HG02840 (cell line): Measurements from ENCODE around the gene SCUBE1.

Experiments used
- ATAC-seq: cut with Tn5 transposase; IDR thresholded peaks from one replicate; pipeline ENCODE4 v1.9.1; 2021; ENCODE audit warnings: mild to moderate bottlenecking, moderate library complexity, moderate number of reproducible peaks; ENCODE audit not compliant: unreplicated experiment, low FRiP score

SCUBE1 gene

DNA sequence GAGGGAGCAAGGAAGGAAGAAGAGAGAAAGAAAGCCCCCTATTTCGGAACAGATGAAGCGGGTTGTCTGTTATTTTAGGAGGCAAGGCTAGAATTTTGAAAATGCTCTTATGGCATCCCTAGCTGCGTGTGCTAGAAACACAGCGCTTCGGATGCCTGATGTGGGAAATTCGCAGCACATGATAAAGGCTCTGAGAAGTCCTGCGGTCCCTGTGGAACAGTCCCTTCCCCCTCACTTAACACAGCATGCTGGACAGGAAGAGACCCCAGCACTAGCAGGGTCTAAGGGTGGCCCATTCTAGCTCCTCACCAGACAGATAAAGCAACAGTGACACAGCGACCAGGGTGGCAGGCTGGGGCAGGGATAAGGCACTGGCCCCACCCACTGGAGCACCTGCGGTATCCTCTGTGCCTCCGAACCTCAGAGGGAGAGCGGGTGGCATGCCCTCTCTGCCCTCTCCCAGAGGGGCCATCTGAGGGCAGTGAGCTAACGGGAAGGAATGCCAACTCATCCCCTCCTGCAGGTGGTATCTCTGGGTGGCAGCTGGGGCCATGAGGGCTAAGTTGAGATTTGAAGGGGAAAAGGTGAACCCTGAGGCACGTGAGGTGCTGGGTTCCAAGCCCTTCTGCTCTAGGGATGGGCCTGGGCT is 75.7 kb downstream of the SCUBE1 start:
- ATAC-seq = no peak

DNA sequence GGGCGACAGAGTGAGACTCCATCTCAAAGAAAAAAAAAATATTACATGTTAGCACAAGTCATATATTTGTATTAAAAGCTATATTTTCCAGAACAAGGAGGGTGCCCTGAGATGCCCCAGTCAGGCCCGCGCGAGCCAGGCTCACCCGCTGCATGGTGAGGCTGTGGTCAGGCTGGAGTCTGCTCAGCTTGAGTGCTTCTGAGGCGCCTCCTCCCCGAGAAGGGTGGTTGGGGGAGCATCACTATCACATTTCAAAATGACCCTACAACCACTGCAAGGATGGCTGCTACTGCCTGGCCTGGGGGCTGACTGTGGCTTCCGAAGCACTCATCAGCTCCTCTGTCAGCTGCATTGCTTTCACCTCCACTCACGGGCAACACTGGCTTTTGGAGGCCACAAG is 77.1 kb downstream of the SCUBE1 start:
- no peak for ATAC-seq

DNA sequence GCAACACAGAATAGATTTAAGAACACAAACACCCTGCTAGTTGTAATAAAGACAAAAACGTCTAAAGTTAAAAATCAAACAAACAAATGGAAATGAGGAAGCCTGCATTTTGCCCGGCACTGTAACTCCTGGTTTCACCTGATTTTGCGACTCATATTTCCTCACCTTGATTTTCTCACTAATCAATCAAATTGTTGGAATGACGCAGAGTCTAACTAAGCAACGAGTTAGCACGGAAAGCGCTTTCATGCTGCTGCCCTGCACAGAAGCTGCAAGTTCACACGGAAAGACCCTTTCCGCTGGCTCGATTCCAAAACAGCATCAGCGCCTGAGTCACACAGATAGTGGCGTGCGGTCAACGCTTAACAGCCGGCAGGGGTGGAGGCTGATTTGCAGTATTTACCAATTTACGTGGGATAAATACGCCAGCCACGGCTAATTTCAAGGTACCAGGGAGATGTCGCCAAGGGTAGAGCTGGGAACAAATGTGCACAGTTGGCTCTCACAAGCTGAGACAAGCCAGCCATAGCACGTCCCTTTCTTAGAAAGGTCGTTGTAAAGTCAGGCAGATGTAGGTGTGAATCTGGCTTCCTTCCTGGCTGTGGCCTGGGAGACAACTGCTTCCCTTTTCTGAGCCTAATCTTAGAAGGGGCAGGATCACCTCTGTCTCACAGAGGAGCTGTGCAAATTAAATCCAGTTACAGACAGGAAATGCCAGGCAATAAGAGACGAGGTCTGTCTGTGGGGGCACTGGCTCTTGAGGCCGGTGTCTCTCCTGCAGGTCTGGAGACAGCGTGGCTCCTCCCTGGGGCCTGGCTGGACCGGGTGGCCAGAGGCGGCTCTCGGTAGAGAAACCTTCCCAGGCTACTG is 79.3 kb downstream of the SCUBE1 start:
- ATAC-seq = peak; percentile 56

DNA sequence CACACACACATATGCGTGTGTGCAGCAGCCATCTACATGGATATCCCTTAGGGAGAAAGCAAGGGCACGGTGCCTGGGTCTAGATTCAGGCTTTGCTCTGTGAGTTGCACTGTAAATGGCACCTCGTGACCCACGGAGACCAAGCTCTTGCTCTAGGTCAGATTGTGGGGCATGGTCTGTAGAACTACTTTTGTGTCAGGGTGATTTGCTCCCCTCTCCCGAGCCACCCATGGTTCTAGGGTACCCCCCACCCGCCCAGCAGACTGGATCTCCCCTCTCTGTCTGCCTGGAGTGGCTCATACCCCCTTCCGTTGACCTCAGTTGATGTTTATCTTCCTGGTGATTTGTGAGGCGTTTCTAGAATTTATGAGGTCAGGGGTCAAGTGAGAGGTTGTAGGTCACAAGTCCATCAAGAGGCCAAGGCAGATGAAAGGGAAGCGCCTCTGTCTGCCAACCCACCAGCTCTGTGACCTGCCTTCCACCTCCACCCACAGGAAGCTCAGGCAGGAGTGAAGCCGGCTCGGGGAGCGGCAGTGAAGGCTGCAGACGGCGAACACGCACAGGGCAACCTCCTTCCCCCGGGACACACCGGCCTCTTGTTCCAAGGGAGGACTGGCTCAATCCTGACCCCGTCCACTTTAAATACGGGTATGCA is 80.1 kb downstream of the SCUBE1 start:
- no peak for ATAC-seq

DNA sequence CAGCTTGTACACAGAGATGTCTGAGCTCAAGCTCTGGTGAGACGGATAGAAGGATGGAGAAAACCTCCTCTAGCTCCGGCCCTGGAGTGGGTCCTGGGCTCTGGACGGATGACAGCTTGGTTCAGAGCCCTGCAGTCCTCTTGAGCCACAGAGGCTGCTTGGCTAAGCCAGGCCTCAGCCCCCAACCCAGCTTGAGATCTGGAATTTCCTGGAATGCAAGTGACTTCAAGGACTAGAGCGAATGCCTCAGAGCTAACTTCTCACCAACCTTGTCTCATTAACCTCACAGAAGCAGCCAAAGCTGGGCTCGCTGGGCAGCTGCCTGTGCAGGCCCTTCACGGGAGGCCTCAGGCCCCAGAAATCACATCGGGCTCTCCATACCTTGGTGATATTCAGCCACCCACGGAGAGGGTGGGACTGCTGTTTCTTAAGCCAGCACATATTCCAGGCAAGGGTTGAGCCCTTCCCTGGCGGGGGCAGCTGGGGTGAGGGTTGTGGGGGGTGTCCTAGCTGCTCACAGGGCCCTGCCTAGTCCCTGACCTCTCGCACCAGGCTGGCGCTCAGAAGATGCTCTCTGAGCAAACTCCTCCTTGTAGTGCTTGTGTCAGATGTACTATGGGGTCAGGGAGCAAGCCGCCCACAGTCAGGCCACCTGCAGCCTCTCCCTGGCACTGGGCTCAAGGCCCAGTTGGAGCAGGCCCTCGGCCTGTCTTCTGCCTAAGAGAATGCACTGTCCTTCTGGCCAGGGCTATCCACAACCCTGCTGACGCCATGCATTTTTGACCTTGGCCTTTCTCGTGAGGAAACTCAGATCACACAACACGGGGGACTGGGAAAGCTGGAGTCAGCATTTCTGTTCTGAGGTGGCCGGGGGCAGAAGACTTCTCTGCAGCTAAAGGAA is 82.6 kb downstream of the SCUBE1 start:
- ATAC-seq = no peak

DNA sequence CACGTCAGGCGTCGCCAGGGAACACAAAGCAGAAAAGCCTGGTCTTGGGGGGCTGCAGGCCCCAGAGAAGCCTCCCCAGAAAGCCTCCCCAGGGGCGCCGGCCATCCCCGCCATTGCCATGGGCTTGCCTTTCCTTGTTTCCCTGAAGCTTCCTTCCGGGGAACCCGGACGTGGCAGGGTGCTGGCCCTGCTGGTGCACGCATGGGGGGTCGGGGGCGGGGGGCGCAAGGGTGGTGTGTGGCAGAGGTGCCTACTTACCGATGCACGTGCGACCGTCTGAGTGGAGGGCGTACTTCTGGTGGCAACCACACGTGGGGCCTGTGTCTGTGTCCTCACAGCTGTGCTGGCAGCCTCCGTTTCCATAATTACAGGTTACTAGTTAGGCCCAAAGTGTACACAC is 85.2 kb downstream of the SCUBE1 start:
- ATAC-seq = no peak

DNA sequence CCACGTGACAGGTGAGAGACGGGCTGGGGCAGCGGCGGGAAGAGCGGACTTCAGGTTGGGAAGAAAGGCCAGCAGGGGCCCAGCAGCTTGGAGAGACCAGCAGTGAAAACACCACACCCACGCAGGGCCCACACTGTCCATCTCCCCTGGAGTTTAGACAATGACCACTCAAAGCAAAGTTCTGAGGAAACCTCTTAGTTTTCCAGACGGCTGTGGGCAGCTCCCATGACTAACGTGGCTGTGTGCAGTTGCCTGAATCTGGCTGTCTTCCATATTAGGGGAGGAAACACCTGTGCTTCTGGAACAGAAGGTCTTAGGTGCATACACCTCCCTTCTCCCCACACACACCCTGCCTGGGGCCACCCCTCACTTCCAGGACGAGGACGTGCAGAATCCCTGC is 85.6 kb downstream of the SCUBE1 start:
- ATAC-seq = no peak

DNA sequence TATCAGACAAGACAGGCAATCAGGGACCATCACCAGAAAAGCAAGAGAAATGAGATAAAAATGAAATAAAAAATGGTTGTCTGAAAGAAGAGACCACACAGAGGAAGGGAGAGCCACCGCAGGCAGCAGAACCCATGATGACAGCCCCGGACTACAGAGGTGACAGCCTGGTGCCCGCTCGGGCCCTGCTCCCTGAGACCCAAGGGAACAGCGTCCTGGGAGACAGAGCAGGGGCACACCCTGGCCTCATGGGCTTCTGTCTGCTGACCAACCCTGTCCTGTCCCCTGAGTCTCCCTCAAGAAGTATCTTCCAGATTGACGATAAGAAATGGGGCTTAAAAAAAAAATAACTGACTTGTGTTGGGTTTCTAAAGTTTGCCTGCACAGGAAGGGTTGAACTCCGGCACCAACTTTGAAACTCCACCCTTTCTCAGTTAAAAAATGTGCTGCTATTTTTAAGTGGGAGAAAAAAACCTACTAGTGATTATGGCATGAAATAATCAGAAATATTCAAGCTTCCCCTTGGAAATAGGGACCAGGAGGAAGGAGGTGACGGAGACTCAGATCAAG is 86.1 kb downstream of the SCUBE1 start:
- no peak for ATAC-seq

DNA sequence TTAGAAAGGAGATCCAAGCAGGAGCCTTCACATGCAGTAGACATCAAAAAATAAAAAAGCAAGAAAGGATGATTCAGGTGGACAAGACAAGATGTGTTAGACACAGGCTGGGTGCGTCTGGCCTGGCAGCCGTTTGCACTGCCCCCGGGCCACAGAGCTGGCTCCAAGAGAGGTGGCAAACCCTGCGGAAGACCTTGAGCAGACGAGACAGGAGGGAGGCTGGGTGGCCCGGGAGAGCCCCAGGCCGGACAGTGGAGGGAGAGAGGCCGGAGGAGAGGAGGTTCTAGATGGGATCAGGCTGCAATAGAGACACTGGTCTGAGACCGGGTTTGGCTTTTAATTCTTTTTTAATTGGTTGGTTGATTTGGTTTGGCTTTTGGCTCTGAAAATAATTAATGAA is 86.6 kb downstream of the SCUBE1 start:
- ATAC-seq = no peak

DNA sequence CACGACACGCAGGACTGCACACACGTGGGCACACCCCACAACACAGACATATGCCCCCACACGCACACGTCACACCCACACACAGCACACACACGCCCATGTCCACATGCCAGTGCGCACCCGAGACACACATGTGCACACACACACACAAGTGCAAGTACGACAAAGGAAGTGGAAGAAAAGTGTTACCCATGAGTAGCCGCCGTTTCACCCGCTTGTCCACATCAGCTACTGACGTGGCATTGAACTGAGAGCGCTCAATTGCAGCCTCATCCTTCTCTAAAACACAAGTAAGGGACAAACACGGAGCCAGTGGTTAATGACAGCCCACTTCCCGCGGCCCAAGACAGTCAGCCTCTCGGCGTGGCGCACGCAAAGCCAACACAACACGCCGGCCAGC is 87.9 kb downstream of the SCUBE1 start:
- ATAC-seq = no peak

DNA sequence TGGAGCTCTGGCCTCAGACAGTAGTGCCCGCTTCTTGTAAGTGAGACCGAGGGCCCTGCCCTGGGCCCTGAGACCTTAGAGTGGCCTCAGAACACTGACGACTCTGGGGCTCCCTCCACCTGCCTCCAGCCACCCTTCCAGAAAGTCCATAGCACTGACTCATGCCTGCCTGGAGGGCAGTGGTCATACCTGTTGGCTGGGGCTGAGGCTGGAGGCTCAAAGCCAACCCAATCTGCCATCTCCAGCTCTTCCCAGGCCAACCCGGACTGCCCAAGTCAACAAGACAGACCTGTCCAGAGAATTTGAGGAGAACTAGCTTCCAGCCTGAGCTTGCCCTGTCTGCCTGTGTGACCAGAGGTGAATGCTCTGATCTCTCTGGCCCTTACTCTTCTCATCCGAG is 89.3 kb downstream of the SCUBE1 start:
- ATAC-seq = no peak

DNA sequence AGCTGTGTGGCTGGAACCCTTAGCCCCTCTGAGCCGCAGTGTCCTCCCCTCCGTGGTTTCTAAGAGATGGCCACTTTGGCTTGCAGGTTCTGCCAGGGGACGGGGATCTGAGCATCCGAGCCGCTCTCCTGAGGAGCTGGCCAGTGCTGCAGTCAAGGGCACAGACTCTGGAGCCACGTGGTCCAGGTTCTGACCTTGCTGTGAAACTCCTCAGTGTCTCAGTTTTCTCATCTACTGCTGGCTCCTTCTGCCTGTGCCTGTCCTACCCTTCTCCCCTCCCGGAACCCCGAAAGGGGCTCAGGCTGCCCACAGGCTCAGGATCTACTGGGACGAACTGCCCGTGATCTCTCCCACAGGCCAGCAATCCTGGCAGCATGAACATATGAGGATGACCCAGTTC is 90.9 kb downstream of the SCUBE1 start:
- ATAC-seq = no peak

DNA sequence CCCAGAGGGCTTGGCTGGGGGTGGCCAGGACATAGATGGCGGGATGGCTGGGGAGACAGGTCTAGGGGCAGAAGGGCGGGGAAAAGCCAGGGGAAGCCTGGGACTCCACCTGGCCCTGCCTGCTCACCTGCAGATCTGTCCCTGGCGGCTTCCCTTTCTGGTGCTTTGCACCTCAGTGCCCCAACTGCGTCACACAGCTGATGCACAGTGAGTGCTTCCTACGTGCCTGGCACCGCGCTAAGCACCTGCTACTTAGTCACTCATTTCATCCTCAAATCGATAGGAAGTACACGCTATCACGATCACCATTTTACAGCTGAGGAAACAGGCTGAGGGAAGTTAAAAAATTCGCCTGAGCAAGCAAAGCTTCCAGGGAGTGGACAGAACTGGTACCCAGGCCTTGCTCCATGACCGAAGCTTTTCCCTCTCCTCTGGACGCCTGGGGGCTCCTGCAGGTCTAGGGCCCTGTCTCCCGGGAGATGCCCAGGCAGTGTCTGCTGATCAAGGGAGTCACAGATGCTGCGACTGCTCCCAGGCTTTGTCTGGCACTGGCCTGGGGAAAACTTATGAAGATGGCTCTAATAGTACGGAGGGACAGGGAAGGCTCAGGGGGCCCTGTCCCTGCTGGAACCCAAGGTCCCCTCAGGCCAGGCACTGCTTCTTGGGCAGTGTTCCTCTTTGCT is 93.2 kb downstream of the SCUBE1 start:
- no peak for ATAC-seq

DNA sequence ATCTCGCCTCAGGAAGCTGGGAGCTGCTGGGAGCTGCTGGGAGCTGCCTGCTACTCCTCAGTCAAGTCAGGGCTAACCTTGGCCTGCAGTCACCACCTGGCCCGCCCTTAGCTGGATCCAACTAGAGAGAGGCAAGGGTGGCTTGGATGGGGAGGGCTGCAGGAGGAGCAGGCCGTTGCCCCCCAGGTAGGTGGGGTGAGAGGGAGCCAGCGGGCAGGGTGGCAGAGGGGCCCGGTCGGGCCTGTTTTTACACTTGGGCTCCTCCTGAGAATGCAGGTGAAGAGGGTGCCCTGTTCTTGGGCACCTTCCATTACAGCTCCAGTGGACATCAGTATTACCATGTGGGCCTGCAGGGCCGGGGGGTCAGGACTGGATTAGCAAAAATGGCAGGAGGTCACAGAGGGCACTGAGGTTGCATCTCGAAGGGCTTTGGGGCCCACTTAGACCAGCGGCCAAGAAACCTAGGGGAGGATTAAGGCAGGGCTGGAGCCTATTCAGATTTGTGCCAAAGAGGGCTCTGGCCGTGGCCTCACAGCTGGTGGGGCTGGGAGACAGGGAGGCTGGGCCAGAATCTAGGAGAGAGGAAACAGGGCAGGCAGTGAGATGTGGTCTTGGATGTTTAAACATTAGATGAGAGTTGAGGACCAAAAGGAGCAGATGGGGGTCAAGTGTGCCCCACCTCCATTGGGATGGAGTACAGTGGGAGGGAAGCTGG is 95.5 kb downstream of the SCUBE1 start:
- no peak for ATAC-seq

DNA sequence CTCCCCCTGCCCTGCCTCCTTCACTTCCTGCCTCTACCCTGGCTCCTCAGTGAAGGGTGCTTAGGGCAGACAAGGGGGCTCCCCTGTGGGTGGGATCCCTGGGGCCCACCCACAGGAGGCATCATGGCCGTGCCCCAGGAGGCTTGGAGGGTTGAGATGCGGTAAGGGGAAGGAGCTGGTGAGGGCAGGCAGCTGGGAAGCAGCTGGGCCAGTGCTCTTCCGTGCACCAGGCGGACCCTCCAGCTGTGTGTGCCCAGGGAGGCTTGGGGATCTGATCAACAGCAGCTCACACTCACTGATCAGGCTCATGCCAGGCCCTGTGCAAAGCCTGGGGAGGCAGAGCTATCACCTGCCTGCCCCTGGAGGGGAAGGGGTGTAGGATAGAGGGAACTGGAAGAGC is 97.0 kb downstream of the SCUBE1 start:
- no peak for ATAC-seq

DNA sequence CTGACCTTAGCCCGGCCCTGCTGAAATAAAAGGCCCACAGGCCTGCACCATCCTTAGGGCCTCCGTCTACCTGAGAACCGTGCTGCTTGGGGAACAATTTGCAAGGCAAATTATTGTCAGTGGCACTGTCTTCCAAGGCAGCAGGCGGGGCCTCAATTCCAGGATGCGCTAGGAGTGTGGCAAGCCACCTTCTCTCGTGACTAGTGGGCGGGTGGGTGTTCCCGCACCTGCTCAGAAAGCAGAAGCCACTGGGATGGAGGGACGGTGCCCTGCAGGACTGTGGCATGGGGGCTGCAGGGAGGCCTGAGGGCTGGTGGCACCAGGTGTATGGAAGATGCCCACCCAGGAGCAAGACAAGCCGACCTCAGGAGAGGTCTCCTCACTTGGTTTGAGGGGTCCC is 97.5 kb downstream of the SCUBE1 start:
- ATAC-seq = no peak

DNA sequence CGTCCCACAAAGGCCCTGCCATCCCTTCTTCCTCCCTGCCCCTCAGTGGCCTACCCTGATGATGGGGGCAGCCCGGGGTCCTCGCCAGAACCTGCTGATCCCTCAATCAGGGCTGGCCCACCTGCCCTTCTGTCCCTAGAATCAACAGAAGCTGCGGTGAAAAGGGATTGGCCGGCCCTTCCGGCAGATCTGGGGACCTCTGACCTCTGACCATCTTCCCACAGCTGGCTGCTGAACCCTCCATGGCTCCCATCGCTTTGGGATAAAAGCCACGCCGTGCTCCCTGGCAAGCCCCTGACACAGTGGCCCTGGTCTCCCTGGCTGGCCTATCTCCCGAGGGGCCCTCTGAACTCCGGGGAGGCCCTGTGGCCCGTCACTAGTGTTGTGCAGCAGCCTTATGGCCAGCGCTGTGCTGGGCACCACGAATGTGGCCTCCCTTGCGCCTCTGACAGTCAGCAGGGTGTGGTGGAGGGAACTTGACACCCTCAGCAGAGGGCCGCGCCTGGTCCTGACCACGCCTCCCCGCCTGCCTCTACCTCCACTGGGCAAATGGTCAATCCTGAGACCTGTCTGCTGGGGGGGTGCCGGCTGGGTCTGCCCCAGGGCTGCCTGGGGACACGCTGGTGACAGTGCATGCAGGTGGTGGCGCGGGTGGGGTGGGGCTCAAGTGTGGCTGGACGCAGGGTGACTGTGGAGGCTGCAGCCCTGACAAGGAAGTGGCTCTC is 98.2 kb downstream of the SCUBE1 start:
- ATAC-seq = no peak

DNA sequence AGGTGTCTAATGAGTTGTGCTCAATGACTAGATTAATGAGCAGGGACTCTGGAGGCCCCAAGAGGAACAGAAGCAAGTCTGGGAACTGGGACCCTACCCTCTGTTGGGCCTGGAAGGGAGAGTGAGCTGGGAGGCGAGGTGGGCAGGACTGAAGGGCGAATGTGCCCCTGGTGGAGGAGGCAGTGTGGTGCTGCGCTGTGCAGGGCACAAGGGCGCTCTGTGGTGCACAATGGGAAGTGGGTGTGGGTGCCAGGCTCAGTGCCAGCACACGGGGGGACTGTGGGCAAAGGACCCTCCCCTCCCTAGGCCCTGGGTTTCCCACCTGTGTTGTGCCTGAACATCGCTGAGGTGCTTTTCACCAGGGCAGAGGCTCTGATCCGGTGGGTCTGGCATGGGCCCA is 98.8 kb downstream of the SCUBE1 start:
- ATAC-seq = no peak
